Effector memory CD8-positive, alpha-beta T cell (primary cell): ENCODE measurements around the gene PPP6R1.
"Not testable (repeated sequence)": the region's sequence is repeated elsewhere in the genome, so short reads cannot be mapped to it uniquely, and the experiment has no call there.

Experiments used
- ATAC-seq: fragments of 150-1000 bp; cut with Tn5 transposase; replicated peaks from 2 replicates; pipeline ENCODE4 v1.10.0; 2021; ENCODE audit warnings: mild to moderate bottlenecking, moderate library complexity
- DNase-seq, 3 experiments: peaks; one replicate each; pipeline ENCODE4 v3.0.0; 2021
- H3K27ac Mint-ChIP-seq, 2 donors: one replicate each; pipeline ENCODE4 v1.8.0; 2022; ENCODE audit warnings: mild to moderate bottlenecking in 2 of 2, mixed read lengths in 2 of 2, moderate library complexity in 2 of 2
- H3K27me3 Mint-ChIP-seq, 2 donors: one replicate each; pipeline ENCODE4 v1.8.0; 2022; ENCODE audit warnings: mixed read lengths in 2 of 2
- H3K36me3 Mint-ChIP-seq: one replicate; pipeline ENCODE4 v1.8.0; 2022; ENCODE audit warnings: mild to moderate bottlenecking, moderate library complexity, mixed read lengths; ENCODE audit not compliant: insufficient read depth
- H3K4me1 Mint-ChIP-seq, 2 donors: one replicate each; pipeline ENCODE4 v1.8.0; 2022; ENCODE audit warnings: low read depth in 2 of 2, mixed read lengths in 2 of 2
- H3K4me3 Mint-ChIP-seq, 2 donors: one replicate each; pipeline ENCODE4 v1.8.0; 2022; ENCODE audit warnings: mild to moderate bottlenecking in 2 of 2, mixed read lengths in 2 of 2, moderate library complexity in 2 of 2
- H3K9me3 Mint-ChIP-seq, 2 donors: one replicate each; pipeline ENCODE4 v1.8.0; 2022; ENCODE audit warnings: mixed read lengths in 2 of 2

The PPP6R1 gene

GRCh38 chr19:55202199-55202598 is 56.6 kb downstream of the PPP6R1 start:
- DNase-seq: not testable (repeated sequence)

GRCh38 chr19:55199620-55200204 is 59.1 kb downstream of the PPP6R1 start:
- no peak for DNase-seq
- H3K4me1 Mint-ChIP-seq: no peaks in the 10 kb centered on the region
- peaks cover 55 to 81% of the 10 kb centered on the region in 2 donors for H3K27me3 Mint-ChIP-seq
- H3K36me3 Mint-ChIP-seq: peaks cover 7% of the 10 kb centered on the region
- H3K9me3 Mint-ChIP-seq: no peaks in the 10 kb centered on the region
- ATAC-seq: no peak
- H3K27ac Mint-ChIP-seq: no peak overlapping the region
- H3K4me3 Mint-ChIP-seq: no peak overlapping the region

More at GRCh38 chr19:55202199-55202598, 56.6 kb downstream of the PPP6R1 start:
- H3K27me3 Mint-ChIP-seq: peaks cover 68 to 84% of the 10 kb centered on the region in 2 donors
- H3K27ac Mint-ChIP-seq, H3K4me3 Mint-ChIP-seq, H3K36me3 Mint-ChIP-seq, H3K4me1 Mint-ChIP-seq, H3K9me3 Mint-ChIP-seq: not testable (repeated sequence)
- peak; percentile 42 for ATAC-seq

GRCh38 chr19:55198651-55199050 is 60.2 kb downstream of the PPP6R1 start:
- H3K27me3 Mint-ChIP-seq: peaks cover 45 to 77% of the 10 kb centered on the region in 2 donors
- H3K4me3 Mint-ChIP-seq: no peak overlapping the region
- H3K4me1 Mint-ChIP-seq: no peaks in the 10 kb centered on the region
- DNase-seq (no peak), ATAC-seq (no peak)
- H3K9me3 Mint-ChIP-seq: no peaks in the 10 kb centered on the region
- H3K27ac Mint-ChIP-seq: no peak overlapping the region
- peaks cover 7% of the 10 kb centered on the region for H3K36me3 Mint-ChIP-seq

- Mint-ChIP-seq H3K27ac (no peak overlapping the region), H3K4me3 (no peak overlapping the region), H3K4me1 (no peaks in the 10 kb centered on the region), H3K36me3 (peaks cover 7% of the 10 kb centered on the region), H3K27me3 (peaks cover 42 to 80% of the 10 kb centered on the region in 2 donors), H3K9me3 (no peaks in the 10 kb centered on the region)
- no peak for ATAC-seq
- DNase-seq: no peak
These were observed 61.3 kb downstream of the PPP6R1 start for GRCh38 chr19:55197528-55197927.

GRCh38 chr19:55196803-55197202 is 62.0 kb downstream of the PPP6R1 start:
- no peak for ATAC-seq
- DNase-seq: no peak
- Mint-ChIP-seq H3K27me3 (peaks cover 42 to 79% of the 10 kb centered on the region in 2 donors), H3K36me3 (peaks cover 9% of the 10 kb centered on the region), H3K9me3 (no peaks in the 10 kb centered on the region), H3K4me1 (no peaks in the 10 kb centered on the region), H3K4me3 (no peak overlapping the region), H3K27ac (no peak overlapping the region)

GRCh38 chr19:55193481-55193880 is 65.3 kb downstream of the PPP6R1 start:
- Mint-ChIP-seq H3K4me3 (no peak overlapping the region), H3K27me3 (peaks cover 26 to 58% of the 10 kb centered on the region in 2 donors), H3K4me1 (peaks cover 0 to 3% of the 10 kb centered on the region in 2 donors), H3K36me3 (peaks cover 9% of the 10 kb centered on the region), H3K27ac (no peak overlapping the region), H3K9me3 (no peaks in the 10 kb centered on the region)
- DNase-seq (no peak), ATAC-seq (no peak)

GRCh38 chr19:55189403-55189835 is 69.4 kb downstream of the PPP6R1 start:
- no peak overlapping the region for H3K4me3 Mint-ChIP-seq
- H3K27ac Mint-ChIP-seq: no peak overlapping the region
- ATAC-seq: no peak
- peaks cover 2% of the 10 kb centered on the region for H3K36me3 Mint-ChIP-seq
- H3K9me3 Mint-ChIP-seq: no peaks in the 10 kb centered on the region
- no peak for DNase-seq
- H3K4me1 Mint-ChIP-seq: peaks cover 0 to 3% of the 10 kb centered on the region in 2 donors
- peaks cover 25 to 52% of the 10 kb centered on the region in 2 donors for H3K27me3 Mint-ChIP-seq

GRCh38 chr19:55188625-55189024 is 70.2 kb downstream of the PPP6R1 start:
- no peaks in the 10 kb centered on the region for H3K9me3 Mint-ChIP-seq
- peaks cover 0 to 3% of the 10 kb centered on the region in 2 donors for H3K4me1 Mint-ChIP-seq
- H3K36me3 Mint-ChIP-seq: peaks cover 2% of the 10 kb centered on the region
- no peak overlapping the region for H3K27ac Mint-ChIP-seq
- DNase-seq (no peak), ATAC-seq (no peak)
- H3K4me3 Mint-ChIP-seq: no peak overlapping the region
- peaks cover 33 to 54% of the 10 kb centered on the region in 2 donors for H3K27me3 Mint-ChIP-seq

GRCh38 chr19:55186080-55186479 is 72.7 kb downstream of the PPP6R1 start:
- no peak for ATAC-seq
- no peak overlapping the region for H3K4me3 Mint-ChIP-seq

GRCh38 chr19:55181740-55182139 is 77.1 kb downstream of the PPP6R1 start:
- Mint-ChIP-seq H3K27me3 (peaks cover 53 to 94% of the 10 kb centered on the region in 2 donors), H3K4me3 (peak overlapping the region in 1 of 2 donors; percentile 33), H3K27ac (peak overlapping the region in 1 of 2 donors; percentile 96), H3K4me1 (peaks cover 4 to 18% of the 10 kb centered on the region in 2 donors), H3K36me3 (peaks cover 29% of the 10 kb centered on the region), H3K9me3 (no peaks in the 10 kb centered on the region)
- ATAC-seq (no peak), DNase-seq (no peak)

More at GRCh38 chr19:55186080-55186479, 72.7 kb downstream of the PPP6R1 start:
- Mint-ChIP-seq H3K4me1 (peaks cover 0 to 3% of the 10 kb centered on the region in 2 donors), H3K27ac (peak overlapping the region in 1 of 2 donors; percentile 8), H3K27me3 (peaks cover 36 to 54% of the 10 kb centered on the region in 2 donors), H3K9me3 (no peaks in the 10 kb centered on the region), H3K36me3 (peaks cover under 1% of the 10 kb centered on the region)
- no peak for DNase-seq
